HepG2 (cell line): ENCODE data around the gene STAT4. TPM values are rescaled to one million over a fixed set of nuclear protein-coding genes. Genes with fewer than 3 reads are reported as not detected.
A peak's percentile ranks its signal among the peaks of the same experiment; 100 is the strongest.

Source experiments
- ARID2 ChIP-seq: sonication (generic); formaldehyde crosslinking; IDR thresholded peaks from 2 replicates; pipeline ENCODE4 v1.8.1; 2022; ENCODE audit warnings: mild to moderate bottlenecking, missing genetic modification reagents, borderline replicate concordance
- CREB3 ChIP-seq: sonication (generic); formaldehyde crosslinking; IDR thresholded peaks from 2 replicates; pipeline ENCODE4 v1.5.0; 2020; ENCODE audit warnings: missing genetic modification reagents
- ETS1 ChIP-seq: sonication (generic); formaldehyde crosslinking; IDR thresholded peaks from 2 replicates; pipeline ENCODE4 v1.4.0; 2020; ENCODE audit warnings: missing genetic modification reagents
- HMGXB4 ChIP-seq, 2 experiments: sonication (generic) in 1 of 2; formaldehyde crosslinking in 1 of 2; IDR thresholded peaks; 2 replicates each; pipeline versions ENCODE4 v1.4.0 to v1.6.1; 2018 to 2020; ENCODE audit warnings: missing genetic modification reagents in 2 of 2, borderline replicate concordance in 1 of 2, low read depth in 1 of 2, mild to moderate bottlenecking in 1 of 2, missing biosample characterization in 1 of 2
- IKZF4 ChIP-seq: sonication (generic); formaldehyde crosslinking; IDR thresholded peaks from 2 replicates; pipeline ENCODE4 v1.5.1; 2020; ENCODE audit warnings: borderline replicate concordance, mild to moderate bottlenecking, low read depth, missing genetic modification reagents; ENCODE audit errors: not compliant biosample characterization
- MATR3 ChIP-seq: sonication (generic); formaldehyde crosslinking; IDR thresholded peaks from 2 replicates; pipeline ENCODE4 v1.4.0; 2020; ENCODE audit warnings: missing genetic modification reagents
- MTF2 ChIP-seq: sonication (generic); formaldehyde crosslinking; IDR thresholded peaks from 2 replicates; pipeline ENCODE4 v1.5.0; 2020; ENCODE audit warnings: missing genetic modification reagents, borderline replicate concordance
- NFKBIZ ChIP-seq: IDR thresholded peaks from 2 replicates; pipeline ENCODE4 v1.6.1; 2018; ENCODE audit warnings: missing genetic modification reagents, missing compliant biosample characterization
- NRL ChIP-seq: sonication (generic); formaldehyde crosslinking; IDR thresholded peaks from 2 replicates; pipeline ENCODE4 v1.5.0; 2020; ENCODE audit warnings: missing genetic modification reagents, mild to moderate bottlenecking, moderate library complexity, borderline replicate concordance
- PRDM10 ChIP-seq: sonication (generic); formaldehyde crosslinking; IDR thresholded peaks from 2 replicates; pipeline ENCODE4 v1.4.0; 2020; ENCODE audit warnings: low read depth, missing genetic modification reagents
- SP5 ChIP-seq: IDR thresholded peaks from 2 replicates; pipeline ENCODE4 v1.6.1; 2016; ENCODE audit warnings: low read depth, borderline replicate concordance
- SYNCRIP ChIP-seq: fragments of 200-400 bp; formaldehyde crosslinking; IDR thresholded peaks from 2 replicates; pipeline ENCODE4 v1.6.1; 2018; ENCODE audit warnings: mild to moderate bottlenecking, low read depth, low read length; ENCODE audit not compliant: insufficient read depth
- ZNF251 ChIP-seq: sonication (generic); formaldehyde crosslinking; IDR thresholded peaks from 2 replicates; pipeline ENCODE4 v1.9.0; 2021; ENCODE audit warnings: mild to moderate bottlenecking, missing genetic modification reagents
- ZNF264 ChIP-seq: sonication (generic); formaldehyde crosslinking; IDR thresholded peaks from 2 replicates; pipeline ENCODE4 v1.4.0; 2020; ENCODE audit warnings: missing genetic modification reagents
- ZNF609 ChIP-seq: sonication (generic); formaldehyde crosslinking; IDR thresholded peaks from 2 replicates; pipeline ENCODE4 v1.4.0; 2020; ENCODE audit warnings: mild to moderate bottlenecking, missing genetic modification reagents, borderline replicate concordance
- ZNF788 ChIP-seq: sonication (generic); formaldehyde crosslinking; IDR thresholded peaks from 2 replicates; pipeline ENCODE4 v1.5.0; 2020; ENCODE audit warnings: mild to moderate bottlenecking, missing genetic modification reagents, borderline replicate concordance
- polyA plus RNA-seq, 8 experiments: library from polyadenylated mRNA; depleted of rRNA in 3 of 8; stranded (reverse) in 7 of 8; unstranded in 1 of 8; fragments of >200 nt; fragmentation: Illumina TruSeq in 4 of 8; extraction: Trizol in 4 of 8; gene quantifications; 2 replicates each; pipeline versions ENCODE4 v1.2.1 to v1.2.3, GENCODE V29; 2011 to 2016; ENCODE audit warnings: low read depth in 4 of 8, missing spikeins in 1 of 8, mixed read lengths in 1 of 8; ENCODE audit not compliant: insufficient read depth in 1 of 8
- total RNA-seq, 5 experiments: library from RNA; depleted of rRNA; stranded (reverse); fragments of >200 nt; fragmentation: Illumina TruSeq; extraction: Trizol; gene quantifications; 2 replicates each; pipeline ENCODE4 v1.2.3, GENCODE V29; 2016; ENCODE audit warnings: low read depth in 1 of 5

STAT4 gene
- total and polyA plus RNA-seq, 2 of the 13 experiments (the other 11 are each of a cell fraction or from before 2014, with no cell fraction given): 0.37 TPM; not detected in 1

GRCh38 chr2:191020221-191020741 is 130.5 kb downstream of the STAT4 start (continued):
- TF ChIP-seq PRDM10: peak; percentile 95
- TF ChIP-seq CREB3 (CRISPR knock-in tag): peak; percentile 4; the same call in 1 of the 2 replicates
- TF ChIP-seq MATR3 (CRISPR knock-in tag): no peak
- TF ChIP-seq ZNF251 (CRISPR knock-in tag): no peak
- peak; percentile 100 for TF ChIP-seq ARID2
- TF ChIP-seq NRL (CRISPR knock-in tag): peak; percentile 99
- 0 out of 2 replicates have a peak, but pooled peaks have one; percentile 1 for TF ChIP-seq ETS1 (CRISPR knock-in tag)
- no peak for TF ChIP-seq SYNCRIP
- TF ChIP-seq MTF2: peak; percentile 91
- TF ChIP-seq ZNF609 (CRISPR knock-in tag): peak; percentile 88
- peak; percentile 99 for TF ChIP-seq SP5 (CRISPR knock-in tag)
- peak; percentile 87 for TF ChIP-seq IKZF4 (CRISPR knock-in tag)
- peak; percentile 92 to 98 for TF ChIP-seq HMGXB4 (CRISPR knock-in tag; IDR thresholded peaks at IDR 0.05; ENCODE audit: borderline replicate concordance in 1 of 2, low read depth in 1 of 2)
- peak; percentile 100 for TF ChIP-seq ZNF788 (CRISPR knock-in tag)
- peak; percentile 98 for TF ChIP-seq ZNF264
- TF ChIP-seq NFKBIZ (CRISPR knock-in tag): peak; percentile 100
